ENCODE measurements around the gene SCYGR1. TPM values are rescaled to one million over a fixed set of nuclear protein-coding genes. Genes with fewer than 3 reads are reported as not detected.

The SCYGR1 gene
- total RNA-seq, 1 experiment from 2014 or later, result not detected

DNA sequence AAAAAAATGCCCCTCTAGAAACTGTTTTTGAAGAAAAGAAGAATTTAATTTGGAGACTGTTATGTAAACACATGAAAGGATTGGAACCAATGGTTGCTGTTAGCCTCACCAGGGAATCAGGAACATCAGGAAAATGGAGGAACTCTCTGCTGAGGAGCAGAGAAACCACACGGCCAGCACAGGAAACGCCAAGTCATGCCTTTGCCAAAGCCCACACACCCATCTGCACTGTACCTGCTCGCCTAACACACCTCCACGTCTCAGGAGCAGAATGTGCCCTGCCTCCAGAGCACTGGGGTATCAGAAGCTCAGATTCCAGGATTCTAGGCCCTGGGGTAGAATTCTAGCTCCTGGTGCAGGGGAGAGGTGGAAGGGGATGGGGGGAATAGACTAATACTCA lies 9.8 kb upstream of the SCYGR1 start:
- H3K4me1 ChIP-seq (ENCODE audit: insufficient read depth, low read length), result peaks cover 15% of the 10 kb centered on the region
- ATAC-seq, result no peak
- POLR2A ChIA-PET (ENCODE audit: unreplicated experiment), result no interaction called here

DNA sequence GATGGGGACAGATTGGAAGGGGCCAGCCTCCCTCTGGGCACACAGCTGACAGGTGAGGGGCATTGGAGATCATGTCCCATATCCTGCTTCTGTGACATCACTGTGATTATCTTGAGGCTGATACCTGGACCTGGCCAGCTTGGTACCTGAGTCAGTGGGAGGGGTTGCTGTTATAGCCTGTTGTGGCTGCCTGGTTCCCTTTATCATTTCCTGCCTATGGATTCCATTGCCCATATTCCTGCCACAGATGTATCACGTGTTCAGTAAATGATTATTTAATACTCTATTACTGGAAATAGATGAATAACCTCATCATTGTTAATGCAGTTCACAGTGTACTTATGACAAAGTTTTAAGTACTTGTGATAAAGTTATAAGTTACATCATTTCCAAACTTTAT lies 7.8 kb upstream of the SCYGR1 start:
- DNase-seq, result peak; percentile 66
- H3F3A ChIP-seq (ENCODE audit: low read length, unreplicated experiment), result no peaks in the 10 kb centered on the region
- TF ChIP-seq EZH2 (IDR thresholded peaks at IDR 0.05; ENCODE audit: low read length, unreplicated experiment) (no peak), CTCF (conservative IDR thresholded peaks at IDR 0.05; ENCODE audit: low read depth, low read length) (no peak)
- H3K36me3 ChIP-seq (ENCODE audit: low read depth, low read length), result no peaks in the 10 kb centered on the region
- no peak overlapping the region for H3K9ac ChIP-seq (ENCODE audit: low read length)
- CTCF ChIA-PET, result no interaction called here
- H3K4me2 ChIP-seq (ENCODE audit: low read length), result no peak overlapping the region
- no peak overlapping the region for H3K4me3 ChIP-seq (ENCODE audit: low read length)
- H4K20me1 ChIP-seq (ENCODE audit: low read length), result no peaks in the 10 kb centered on the region
- H3K9me2 ChIP-seq (replicated peaks; ENCODE audit: low read length), result no peaks in the 10 kb centered on the region
- H3K27ac ChIP-seq (ENCODE audit: low read length), result peak overlapping the region; percentile 37
- POLR2A ChIA-PET (ENCODE audit: unreplicated experiment), result no interaction called here
- peaks cover 12% of the 10 kb centered on the region for H3K4me1 ChIP-seq (ENCODE audit: insufficient read depth, low read length)
- no peaks in the 10 kb centered on the region for H3K27me3 ChIP-seq (ENCODE audit: low read length)
- ATAC-seq, result peak; percentile 48
- H2AFZ ChIP-seq (ENCODE audit: low read length), result no peak overlapping the region
- BruUV-seq (replicated peaks), result no TSS peak
- no peaks in the 10 kb centered on the region for H3K9me3 ChIP-seq (ENCODE audit: low read length)
- intact Hi-C loops (cut with micrococcal nuclease), result no loop called here
- H3K79me2 ChIP-seq (ENCODE audit: low read length), result no peaks in the 10 kb centered on the region

More for the DNA sequence above, 9.8 kb upstream of the SCYGR1 start:
- no peaks in the 10 kb centered on the region for H3F3A ChIP-seq (ENCODE audit: low read length, unreplicated experiment)
- H4K20me1 ChIP-seq (ENCODE audit: low read length), result no peaks in the 10 kb centered on the region
- intact Hi-C loops (cut with micrococcal nuclease), result no loop called here
- no peaks in the 10 kb centered on the region for H3K36me3 ChIP-seq (ENCODE audit: low read depth, low read length)
- H3K9me2 ChIP-seq (replicated peaks; ENCODE audit: low read length), result no peaks in the 10 kb centered on the region
- no peaks in the 10 kb centered on the region for H3K27me3 ChIP-seq (ENCODE audit: low read length)
- no peak overlapping the region for H3K27ac ChIP-seq (ENCODE audit: low read length)
- BruUV-seq (replicated peaks), result no TSS peak
- H3K4me3 ChIP-seq (ENCODE audit: low read length), result no peak overlapping the region
- no peak overlapping the region for H2AFZ ChIP-seq (ENCODE audit: low read length)
- CTCF ChIA-PET, result no interaction called here
- H3K9me3 ChIP-seq (ENCODE audit: low read length), result no peaks in the 10 kb centered on the region
- no peak for DNase-seq
- H3K79me2 ChIP-seq (ENCODE audit: low read length), result no peaks in the 10 kb centered on the region
- H3K4me2 ChIP-seq (ENCODE audit: low read length), result no peak overlapping the region
- H3K9ac ChIP-seq (ENCODE audit: low read length), result no peak overlapping the region
- TF ChIP-seq EZH2 (IDR thresholded peaks at IDR 0.05; ENCODE audit: low read length, unreplicated experiment) (no peak), EZH2phosphoT487 (IDR thresholded peaks at IDR 0.05; ENCODE audit: borderline replicate concordance, low read length) (no peak)

GRCh38 chr2:227394401-227394800 lies 6.7 kb upstream of the SCYGR1 start:
- no peaks in the 10 kb centered on the region for H3K9me2 ChIP-seq (replicated peaks; ENCODE audit: low read length)
- no peaks in the 10 kb centered on the region for H3K79me2 ChIP-seq (ENCODE audit: low read length)
- H3F3A ChIP-seq (ENCODE audit: low read length, unreplicated experiment), result no peaks in the 10 kb centered on the region
- intact Hi-C loops (cut with micrococcal nuclease), result no loop called here
- DNase-seq (no peak), ATAC-seq (no peak)
- ChIA-PET POLR2A (ENCODE audit: unreplicated experiment) (no interaction called here), CTCF (no interaction called here)
- H3K4me2 ChIP-seq (ENCODE audit: low read length), result no peak overlapping the region
- no peak overlapping the region for H3K4me3 ChIP-seq (ENCODE audit: low read length)
- H2AFZ ChIP-seq (ENCODE audit: low read length), result no peak overlapping the region
- no peaks in the 10 kb centered on the region for H4K20me1 ChIP-seq (ENCODE audit: low read length)
- H3K36me3 ChIP-seq (ENCODE audit: low read depth, low read length), result no peaks in the 10 kb centered on the region
- H3K27me3 ChIP-seq (ENCODE audit: low read length), result no peaks in the 10 kb centered on the region
- no peak overlapping the region for H3K27ac ChIP-seq (ENCODE audit: low read length)
- H3K4me1 ChIP-seq (ENCODE audit: insufficient read depth, low read length), result peaks cover 12% of the 10 kb centered on the region
- BruUV-seq (replicated peaks), result no TSS peak
- no peaks in the 10 kb centered on the region for H3K9me3 ChIP-seq (ENCODE audit: low read length)
- TF ChIP-seq EZH2phosphoT487 (IDR thresholded peaks at IDR 0.05; ENCODE audit: borderline replicate concordance, low read length), result no peak
- TF ChIP-seq EZH2 (IDR thresholded peaks at IDR 0.05; ENCODE audit: low read length, unreplicated experiment), result no peak
- TF ChIP-seq CTCF (conservative IDR thresholded peaks at IDR 0.05; ENCODE audit: low read depth, low read length), result no peak
- H3K9ac ChIP-seq (ENCODE audit: low read length), result no peak overlapping the region

Data from PC-3 (cell line).